GM21723 (cell line): Measurements from ENCODE around the gene SLC18A2.
"Not testable (repeated sequence)": the region's sequence is repeated elsewhere in the genome, so short reads cannot be mapped to it uniquely, and the experiment has no call there.

Experiments used
- ATAC-seq: cut with Tn5 transposase; IDR thresholded peaks from one replicate; pipeline ENCODE4 v1.9.1; 2021; ENCODE audit warnings: mild to moderate bottlenecking, moderate library complexity; ENCODE audit not compliant: unreplicated experiment

Gene SLC18A2

GRCh38 chr10:117262291-117262902 lies 21.5 kb downstream of the SLC18A2 start:
- ATAC-seq, result no peak

GRCh38 chr10:117262903-117263293 lies 22.0 kb downstream of the SLC18A2 start:
- ATAC-seq, result no peak

DNA sequence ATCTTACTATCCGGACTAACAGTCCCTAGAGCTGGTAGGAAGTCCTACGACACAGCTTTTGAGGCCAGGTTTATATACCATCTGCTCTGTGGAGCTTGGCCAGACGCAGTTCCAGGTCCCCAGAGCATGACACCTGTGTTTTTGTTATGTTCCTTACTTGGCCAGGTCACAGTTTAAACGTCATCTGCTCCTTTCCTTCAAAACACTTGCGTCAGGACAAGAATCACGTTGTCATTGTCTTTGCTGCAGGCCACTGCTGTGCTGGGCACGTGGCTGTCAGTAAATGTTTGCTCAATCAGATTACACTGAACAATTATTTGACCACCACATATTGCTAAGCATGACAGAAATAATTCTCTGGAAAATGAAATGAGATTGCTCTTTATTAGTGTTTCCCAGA lies 23.9 kb downstream of the SLC18A2 start:
- no peak for ATAC-seq

DNA sequence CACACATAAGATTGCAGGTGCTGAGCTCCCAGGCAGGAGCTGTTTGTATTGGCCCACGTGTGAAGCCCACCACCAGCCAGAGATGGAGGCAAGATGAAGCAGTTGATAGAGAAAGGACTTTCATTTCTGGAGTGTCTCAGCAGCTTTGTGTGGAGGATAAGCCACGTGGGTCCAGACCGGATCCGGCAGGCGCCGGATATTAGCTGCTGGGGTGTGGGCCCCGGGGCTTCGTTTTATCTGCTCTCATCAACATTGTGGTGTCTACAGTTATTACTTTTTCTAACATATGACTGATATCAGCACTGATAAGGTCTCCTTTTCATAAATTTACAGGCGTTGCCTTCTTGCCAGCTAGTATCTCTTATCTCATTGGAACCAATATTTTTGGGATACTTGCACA lies 25.5 kb downstream of the SLC18A2 start:
- no peak for ATAC-seq

GRCh38 chr10:117266812-117267211 lies 25.9 kb downstream of the SLC18A2 start:
- no peak for ATAC-seq

- ATAC-seq, result no peak
Measured at GRCh38 chr10:117268258-117268657, 27.3 kb downstream of the SLC18A2 start.

- ATAC-seq, result no peak
Measured at GRCh38 chr10:117268907-117269306, 28.0 kb downstream of the SLC18A2 start.

- ATAC-seq, result no peak
Measured at GRCh38 chr10:117271427-117271826, 30.5 kb downstream of the SLC18A2 start.

- ATAC-seq, result no peak
Measured at GRCh38 chr10:117272195-117273076, 31.5 kb downstream of the SLC18A2 start.

DNA sequence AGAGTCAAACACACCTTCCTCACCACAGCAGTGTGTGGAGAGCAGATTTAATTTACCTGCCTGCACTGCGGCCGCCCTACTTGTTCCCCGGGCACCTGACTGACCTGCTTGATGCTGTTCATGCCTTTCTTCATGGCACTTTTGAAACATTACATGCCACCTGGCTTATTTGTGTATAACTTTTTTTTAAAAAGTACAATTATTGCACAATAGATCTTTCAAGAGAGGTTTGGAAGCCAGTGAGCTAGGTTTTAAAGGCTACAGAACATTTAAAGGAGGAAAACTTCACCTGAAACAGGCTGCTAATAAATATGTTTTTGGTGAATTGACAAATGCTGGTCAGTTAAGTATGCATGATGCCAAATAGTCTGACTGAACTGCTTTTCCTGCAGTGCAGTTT lies 33.1 kb downstream of the SLC18A2 start:
- ATAC-seq, result no peak

DNA sequence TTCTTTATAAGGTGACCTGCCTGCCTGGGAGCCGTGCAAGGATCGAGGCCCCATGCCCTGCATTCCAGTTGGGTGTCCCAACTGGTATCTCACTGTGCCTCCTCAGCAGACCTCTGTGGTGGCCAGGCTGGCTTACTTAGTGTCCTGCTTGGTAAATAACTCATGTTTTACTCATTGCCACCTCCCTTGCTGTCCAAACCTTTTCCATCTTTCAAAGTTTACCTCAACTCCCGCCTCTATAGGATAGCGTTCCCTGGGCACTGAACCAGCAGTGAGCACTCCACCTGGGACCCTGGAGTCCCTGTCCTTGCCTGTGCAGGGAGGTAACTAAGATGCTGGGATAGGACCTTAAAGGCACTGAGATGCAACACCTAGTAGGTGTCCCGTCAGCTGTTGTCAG lies 33.6 kb downstream of the SLC18A2 start:
- no peak for ATAC-seq

GRCh38 chr10:117275121-117275520 lies 34.2 kb downstream of the SLC18A2 start:
- ATAC-seq, result no peak

- no peak for ATAC-seq
Measured at GRCh38 chr10:117277675-117278074, 36.8 kb downstream of the SLC18A2 start.

GRCh38 chr10:117284716-117285494 lies 44.0 kb downstream of the SLC18A2 start:
- ATAC-seq, result no peak

DNA sequence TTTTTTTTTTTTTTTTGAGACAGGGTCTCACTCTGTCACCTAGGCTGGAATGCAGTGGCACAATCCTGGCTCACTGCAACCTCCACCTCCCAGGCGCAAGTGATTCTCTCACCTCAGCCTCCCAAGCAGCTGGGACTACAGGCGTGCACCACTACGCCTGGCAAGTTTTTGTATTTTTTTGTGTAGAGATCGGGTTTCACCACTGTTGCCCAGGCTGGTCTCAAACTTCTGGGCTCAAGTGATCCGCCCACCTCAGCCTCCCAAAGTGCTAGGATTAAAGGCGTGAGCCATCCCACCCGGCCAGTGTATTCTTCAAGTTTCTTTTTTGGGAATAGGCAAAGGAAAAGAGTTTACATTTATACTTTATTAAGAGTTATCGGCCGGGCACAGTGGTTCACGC lies 50.0 kb downstream of the SLC18A2 start:
- not testable (repeated sequence) for ATAC-seq

DNA sequence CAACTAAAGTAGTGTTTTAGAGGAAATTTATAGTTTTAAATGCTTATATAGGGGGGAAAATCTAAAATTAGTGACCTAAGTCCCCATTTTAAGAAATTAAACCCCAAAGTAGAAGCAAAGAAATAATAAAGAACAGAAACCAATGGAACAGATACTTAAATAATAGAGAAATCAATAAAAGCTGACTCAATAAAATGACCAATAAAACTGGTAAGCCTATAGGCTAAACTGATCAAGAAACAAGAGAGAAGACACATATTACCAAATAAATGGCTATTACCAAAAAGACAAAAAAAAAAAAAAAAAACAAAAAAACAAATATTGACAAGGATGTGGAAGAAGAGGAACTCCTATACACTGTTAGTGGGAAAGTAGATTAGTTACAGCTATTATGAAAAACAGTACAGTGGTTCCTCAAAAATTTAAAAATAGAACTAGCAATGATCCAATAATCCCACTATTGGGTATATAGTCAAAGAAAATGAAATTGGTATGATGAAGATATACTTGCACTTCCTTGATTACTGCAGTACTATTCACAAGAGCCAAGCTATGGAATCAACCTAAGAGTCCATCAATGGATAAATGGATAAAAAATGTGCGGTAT lies 53.2 kb downstream of the SLC18A2 start:
- ATAC-seq, result no peak

GRCh38 chr10:117294735-117295134 lies 53.8 kb downstream of the SLC18A2 start:
- no peak for ATAC-seq

DNA sequence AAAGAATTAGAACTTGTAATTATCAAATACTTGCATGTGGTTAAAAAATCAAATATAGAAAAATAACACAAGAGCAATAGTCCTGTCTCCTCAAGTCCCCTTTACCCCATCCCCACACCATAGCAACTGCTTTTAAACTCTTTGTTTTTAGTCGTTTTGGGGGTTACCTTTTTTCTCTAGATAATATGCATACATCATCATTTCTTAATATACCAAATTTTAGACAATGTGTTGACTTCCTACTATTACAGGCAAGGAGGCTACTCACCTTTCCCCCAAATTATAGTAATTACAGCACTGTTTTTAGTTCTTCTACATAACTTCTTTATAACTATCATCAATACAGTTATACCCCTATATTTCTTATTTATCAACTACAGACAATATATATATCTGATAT lies 57.3 kb downstream of the SLC18A2 start:
- ATAC-seq, result no peak

GRCh38 chr10:117299435-117299834 lies 58.5 kb downstream of the SLC18A2 start:
- no peak for ATAC-seq

- ATAC-seq, result no peak
Measured at GRCh38 chr10:117300671-117301070, 59.8 kb downstream of the SLC18A2 start.

GRCh38 chr10:117303451-117303850 lies 62.5 kb downstream of the SLC18A2 start:
- ATAC-seq, result not testable (repeated sequence)
